HK-2 (cell line): Measurements from ENCODE around the gene KCNK17.

ENCODE experiments used
- DNase-seq: peaks from one replicate; pipeline ENCODE4 v3.0.0-alpha.2; 2018; ENCODE audit not compliant: unreplicated experiment

Gene KCNK17

DNA sequence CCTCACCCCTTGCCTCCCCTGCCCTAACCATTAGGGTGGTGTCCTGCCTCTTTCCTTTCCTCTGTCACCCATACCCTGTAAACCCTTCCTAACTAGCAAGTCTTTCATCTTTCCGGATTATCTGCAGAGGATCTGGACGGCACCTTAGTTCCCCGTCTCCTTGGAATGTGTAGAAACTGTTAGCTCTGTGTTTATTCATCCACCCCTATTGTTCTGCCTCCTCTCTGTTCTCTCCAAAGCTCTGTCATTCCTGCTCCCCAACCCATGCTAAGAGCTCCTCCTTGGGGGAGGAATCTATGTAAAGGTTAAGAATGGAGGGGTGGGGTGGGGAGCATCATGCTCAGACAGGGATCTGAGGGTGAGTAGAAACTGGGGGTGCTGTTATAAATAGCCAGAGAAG lies 45.5 kb downstream of the KCNK17 start:
- DNase-seq = no peak

DNA sequence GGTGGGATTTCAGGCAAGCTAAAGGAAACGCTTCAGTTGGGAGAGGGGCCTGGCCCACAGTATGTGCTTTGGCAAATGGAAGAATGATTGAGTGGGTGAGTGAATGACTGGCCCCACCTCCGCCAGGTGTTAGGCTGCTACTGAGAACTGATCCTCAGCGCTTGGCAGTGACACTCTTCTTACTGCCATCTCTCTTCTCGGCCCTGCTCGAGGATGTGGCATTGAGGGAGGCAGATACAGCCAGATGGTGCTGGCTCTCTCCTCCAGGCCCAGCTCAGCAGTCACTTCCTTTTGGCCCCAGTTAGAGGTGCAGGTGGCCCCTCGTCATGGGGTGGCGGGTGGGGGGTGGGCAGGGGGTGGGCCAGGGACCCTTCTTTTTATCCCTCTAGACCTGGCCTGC lies 46.0 kb downstream of the KCNK17 start:
- DNase-seq = no peak

DNA sequence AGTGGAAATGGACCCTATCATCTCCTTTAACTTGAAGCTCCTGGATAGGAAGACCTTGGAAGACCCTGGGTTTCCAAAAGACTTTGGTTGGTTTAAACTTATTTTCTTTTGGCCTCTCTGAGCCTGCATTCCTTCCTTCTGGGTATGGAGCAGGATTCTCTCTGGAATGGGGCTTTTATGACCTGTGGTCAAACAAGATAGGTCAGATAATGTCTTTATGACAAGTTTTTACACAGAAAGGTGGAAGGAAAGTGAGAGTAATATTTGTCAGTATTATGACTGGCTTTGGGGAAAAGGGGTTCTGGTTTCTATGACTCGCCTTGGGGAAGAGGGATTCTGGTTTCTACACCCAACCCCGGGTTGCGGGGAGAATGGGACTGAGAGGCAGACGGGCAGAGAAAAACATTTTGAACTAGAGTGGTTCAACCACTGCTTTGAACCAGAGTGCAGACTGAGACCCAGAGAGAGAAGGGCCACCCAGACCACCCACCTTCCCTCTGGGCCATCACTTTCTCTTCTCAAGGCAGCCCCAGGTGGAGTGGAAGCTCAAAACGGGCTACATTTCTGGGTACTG lies 47.4 kb downstream of the KCNK17 start:
- DNase-seq = no peak

DNA sequence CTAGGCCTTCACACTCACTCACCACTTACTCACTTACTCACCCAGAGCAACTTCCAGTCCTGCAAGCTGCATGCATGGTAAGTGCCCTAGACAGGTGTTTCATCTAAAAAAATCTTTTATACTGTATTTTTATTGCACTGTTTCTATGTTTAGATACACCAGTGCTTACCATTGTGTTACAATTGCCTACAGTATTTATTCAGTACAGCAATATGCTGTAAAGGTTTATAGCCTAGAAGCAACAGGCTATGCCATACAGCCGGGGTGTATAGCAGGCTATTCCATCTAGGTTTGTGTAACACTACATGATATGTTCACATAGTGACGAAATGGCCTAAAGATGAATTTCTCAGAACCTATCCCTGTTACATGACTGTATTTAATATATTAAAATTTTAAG lies 47.8 kb downstream of the KCNK17 start:
- no peak for DNase-seq

DNA sequence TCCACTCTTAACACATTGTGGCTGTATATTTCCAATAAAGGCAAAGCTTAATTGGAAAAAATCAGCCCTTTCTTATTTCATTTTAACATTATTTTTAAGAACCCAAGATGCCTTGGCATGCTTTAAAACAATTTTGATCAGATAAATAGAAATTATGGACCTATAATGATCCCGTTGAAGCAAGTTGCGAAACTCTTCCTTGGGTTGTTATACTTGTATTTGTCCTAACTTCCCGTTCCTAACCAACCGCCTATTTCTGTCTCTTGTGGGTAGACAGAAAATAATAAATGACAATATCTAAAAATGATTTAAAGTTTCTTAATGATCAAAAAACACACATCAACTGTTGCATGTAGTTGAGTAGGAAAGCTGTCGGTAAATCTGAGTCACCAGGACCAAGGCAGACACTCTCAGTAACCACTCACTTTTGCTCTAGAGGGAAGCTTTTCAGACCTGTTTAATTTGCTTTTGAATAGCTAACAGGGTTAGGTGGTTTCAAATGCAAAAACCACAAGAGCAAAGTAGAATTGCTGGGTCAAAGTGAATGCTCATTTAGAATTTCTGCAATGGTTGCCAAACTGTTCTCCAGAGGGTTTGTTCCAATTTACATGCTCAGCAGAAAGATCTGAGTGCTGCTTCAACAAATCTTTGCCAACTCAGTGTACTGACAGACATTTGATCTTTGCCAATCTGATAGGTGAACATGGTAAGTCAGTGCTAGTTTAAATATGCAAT lies 50.7 kb downstream of the KCNK17 start:
- no peak for DNase-seq

DNA sequence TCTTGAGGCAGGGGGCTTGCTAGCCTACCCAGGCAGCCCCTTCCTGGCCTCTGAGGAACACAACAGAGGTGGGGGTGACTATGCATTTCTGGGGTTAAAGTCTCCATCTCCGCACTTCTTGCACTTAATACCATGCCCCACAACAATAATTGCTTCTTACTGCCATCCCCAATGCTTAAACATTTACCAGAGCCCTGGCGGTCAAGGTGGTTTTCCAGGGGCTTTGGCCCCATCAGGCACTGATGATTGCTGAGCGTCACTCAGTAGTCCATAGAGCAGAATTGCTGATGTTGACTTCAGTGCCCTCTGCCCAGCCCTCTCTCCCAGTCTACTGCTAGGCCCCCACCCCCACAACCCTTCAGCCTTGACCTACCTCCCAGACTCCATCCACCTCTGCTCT lies 52.5 kb downstream of the KCNK17 start:
- no peak for DNase-seq

DNA sequence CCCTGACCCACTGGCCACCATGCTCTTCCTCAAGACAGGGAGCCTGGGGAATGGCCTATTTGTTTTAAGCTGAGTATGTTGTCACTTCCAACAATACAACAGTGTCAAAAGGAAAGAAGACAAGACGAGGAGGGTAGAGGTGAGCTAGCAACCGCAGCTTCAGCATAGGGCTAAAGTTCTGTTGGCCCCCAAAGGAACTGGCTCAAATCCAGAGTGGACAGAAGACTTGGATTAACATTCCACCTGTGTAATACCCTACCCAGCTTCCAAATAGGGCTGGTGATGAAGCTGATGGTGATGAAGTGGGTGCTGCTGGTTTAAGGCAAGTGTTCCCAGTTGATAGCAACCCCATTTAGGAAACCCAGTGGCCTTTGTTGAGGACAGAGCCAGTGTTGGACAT lies 53.3 kb downstream of the KCNK17 start:
- DNase-seq = no peak

DNA sequence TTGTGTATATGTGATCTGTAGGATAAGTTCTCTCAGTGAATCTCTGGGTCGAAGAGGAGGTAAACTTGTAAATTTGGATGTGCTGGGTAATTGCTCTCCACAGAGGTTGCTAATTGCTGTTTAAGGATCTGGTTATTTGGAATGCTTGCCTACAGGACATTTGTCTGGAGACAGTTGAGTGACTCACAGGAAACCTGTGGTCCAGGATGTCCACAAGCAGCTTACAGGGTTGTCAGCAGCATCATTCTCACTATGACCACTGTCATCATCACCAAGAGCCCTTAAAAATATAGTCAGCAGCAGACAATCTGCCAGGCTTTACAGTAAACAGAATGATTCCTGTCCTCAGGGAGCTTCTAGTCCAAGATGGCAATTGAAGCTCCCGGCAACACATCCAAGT lies 53.8 kb downstream of the KCNK17 start:
- DNase-seq = no peak

DNA sequence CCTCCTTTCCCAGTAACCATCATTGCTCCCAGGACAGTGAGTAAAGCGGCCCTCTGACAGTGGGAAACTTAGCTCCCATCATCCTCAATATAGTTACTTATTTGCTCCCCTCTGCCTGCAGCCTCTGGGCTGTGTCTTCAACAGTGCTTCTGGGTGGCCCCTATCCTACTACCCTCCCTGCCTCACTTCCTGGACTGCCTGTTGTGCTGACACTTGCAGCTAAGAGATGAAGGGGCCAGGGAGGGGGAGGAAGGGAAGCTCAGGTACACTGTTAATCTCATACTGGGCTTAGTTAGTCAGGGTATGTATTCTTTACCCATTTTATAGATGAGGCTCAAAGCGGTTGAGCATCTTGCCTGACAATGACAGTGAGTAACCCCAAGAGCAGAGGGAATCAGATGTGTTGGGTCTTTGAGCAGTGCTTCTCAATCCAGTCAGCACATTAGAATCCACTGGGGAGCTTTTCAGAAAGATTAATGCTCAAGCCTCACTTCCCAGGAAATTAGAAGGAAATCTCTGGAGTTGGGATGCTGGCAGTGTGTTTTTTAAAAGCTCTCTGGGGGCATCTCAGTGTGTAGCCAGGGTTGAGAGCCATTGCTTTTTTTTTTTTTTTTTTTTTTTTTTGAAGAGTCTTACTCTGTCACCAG lies 57.8 kb downstream of the KCNK17 start:
- no peak for DNase-seq

DNA sequence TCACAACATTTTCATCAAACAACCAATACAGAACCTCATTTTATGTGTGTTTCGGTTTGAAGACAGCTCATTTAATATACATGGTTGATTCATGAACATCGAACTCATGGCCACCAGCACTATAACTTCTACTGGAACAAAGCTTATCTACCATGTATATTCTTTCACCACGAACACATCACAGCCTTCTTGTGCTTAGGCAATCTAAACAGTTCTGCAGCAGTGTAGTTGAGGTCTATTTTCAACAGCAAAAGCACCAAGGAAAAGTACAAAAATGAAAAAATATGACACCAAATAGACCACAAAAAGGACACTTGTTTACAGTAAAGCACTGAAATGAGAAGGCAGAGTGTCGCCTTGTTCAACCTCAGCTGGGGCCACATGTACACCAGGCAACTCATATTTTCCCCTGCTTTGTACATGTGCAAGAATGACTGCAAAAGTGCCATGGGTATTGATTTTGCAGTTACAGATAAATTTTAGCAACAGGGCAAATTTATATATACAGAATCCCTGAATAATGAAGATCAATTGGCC lies 59.2 kb downstream of the KCNK17 start:
- no peak for DNase-seq

DNA sequence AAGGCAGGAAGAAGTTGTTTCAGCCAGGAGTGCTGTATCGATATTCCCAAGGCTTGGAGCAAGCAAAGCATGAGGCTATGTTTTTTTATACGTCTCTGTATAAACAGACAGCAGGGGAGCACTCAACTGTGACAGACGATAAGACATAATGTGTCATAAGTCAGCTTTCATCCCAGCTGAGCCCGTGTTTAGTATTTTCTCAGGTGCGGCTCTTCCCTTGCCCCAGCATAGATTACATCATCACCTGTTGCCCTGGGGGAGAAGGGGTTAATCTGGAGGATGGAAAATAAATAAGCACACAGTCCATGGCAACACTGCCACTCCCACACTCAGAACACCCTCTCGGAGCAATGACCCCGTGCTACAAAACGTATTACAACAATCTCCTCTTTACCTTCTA lies 62.8 kb downstream of the KCNK17 start:
- DNase-seq = no peak

DNA sequence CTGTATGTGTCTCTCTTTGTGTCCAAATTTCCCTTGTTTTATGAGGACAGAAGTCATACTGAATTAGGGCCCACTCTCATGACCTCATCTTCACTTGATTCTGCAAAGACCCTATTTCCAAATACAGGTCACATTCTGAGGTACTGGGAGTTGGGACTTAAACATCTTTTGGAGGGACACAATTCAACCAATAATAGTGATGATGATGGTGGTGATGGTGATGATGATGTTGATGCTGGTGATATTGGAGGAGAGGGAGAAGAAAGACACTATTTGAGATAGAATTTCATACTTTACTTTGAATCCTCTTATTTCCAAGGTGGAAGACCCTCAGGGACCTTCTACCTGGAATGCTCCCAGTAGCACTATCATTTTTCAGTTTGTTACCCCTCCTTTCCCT lies 63.7 kb downstream of the KCNK17 start:
- no peak for DNase-seq

DNA sequence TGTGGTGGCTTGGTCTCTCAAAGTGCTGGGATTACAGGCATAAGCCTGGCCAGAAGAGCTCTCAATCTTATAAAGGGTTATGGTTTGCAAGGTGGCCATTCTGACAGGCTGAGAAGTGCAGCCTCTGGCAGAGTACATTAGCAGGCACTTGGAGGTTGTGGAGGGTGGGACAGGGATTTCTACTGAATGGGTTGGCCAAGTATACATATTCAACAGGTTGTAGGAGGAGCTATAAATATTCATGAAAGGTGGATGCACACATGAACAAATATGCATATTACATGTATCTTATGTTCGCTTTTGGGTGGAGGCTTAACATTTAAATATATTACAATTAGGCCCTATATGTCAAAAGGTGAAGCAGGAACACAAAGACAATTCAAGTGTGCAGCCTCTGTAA lies 64.9 kb downstream of the KCNK17 start:
- no peak for DNase-seq
